Transverse colon (tissue), 4 donors: Measurements from ENCODE around the gene OAS3. TPM values are rescaled to one million over a fixed set of nuclear protein-coding genes. Genes with fewer than 3 reads are reported as not detected.

Source experiments
- DNase-seq: peaks from one replicate; pipeline ENCODE4 v3.0.0-alpha.2; 2019
- H3K27ac ChIP-seq, 4 donors: fragments of 200-600 bp; sonication (generic); 2 replicates each; pipeline ENCODE4 v1.5.1; 2016 to 2018; ENCODE audit warnings: inconsistent platforms in 4 of 4
- H3K27me3 ChIP-seq: fragments of 200-600 bp; sonication (generic); 2 replicates; pipeline ENCODE4 v1.5.1; 2017; ENCODE audit warnings: inconsistent platforms
- H3K36me3 ChIP-seq, 4 donors: fragments of 200-600 bp; sonication (generic); 2 replicates each; pipeline ENCODE4 v1.5.1; 2017 to 2019; ENCODE audit warnings: inconsistent platforms in 4 of 4
- H3K4me1 ChIP-seq, 4 donors: fragments of 200-600 bp; sonication (generic); 2 replicates each; pipeline ENCODE4 v1.5.1; 2017 to 2020; ENCODE audit warnings: inconsistent platforms in 4 of 4
- H3K4me3 ChIP-seq, 4 donors: fragments of 200-600 bp; sonication (generic); 1 replicate in 1 of 4; 2 replicates in 3 of 4; pipeline versions ENCODE4 v1.5.1 to v1.6.1; 2017 to 2019; ENCODE audit warnings: inconsistent platforms in 4 of 4
- H3K9me3 ChIP-seq, 2 donors: fragments of 200-600 bp; sonication (generic); 2 replicates each; pipeline ENCODE4 v1.5.1; 2017 to 2019; ENCODE audit warnings: inconsistent platforms in 2 of 2
- CTCF ChIP-seq, 5 experiments: fragments of 200-600 bp in 3 of 5; fragments of 450-650 bp in 2 of 5; sonication (generic) in 3 of 5; IDR thresholded peaks; 1 replicate in 2 of 5; 2 replicates in 3 of 5; pipeline ENCODE4 v1.5.1; 2016 to 2017; ENCODE audit warnings: antibody characterized with exemption in 5 of 5, inconsistent platforms in 3 of 5, mild to moderate bottlenecking in 2 of 5, moderate library complexity in 1 of 5
- EP300 ChIP-seq: sonication (generic); formaldehyde crosslinking; IDR thresholded peaks from one replicate; pipeline ENCODE4 v1.6.1; 2017; ENCODE audit warnings: antibody characterized with exemption, low read depth
- POLR2A ChIP-seq: fragments of 450-650 bp; IDR thresholded peaks from one replicate; pipeline ENCODE4 v1.6.1; 2016; ENCODE audit warnings: antibody characterized with exemption, mild to moderate bottlenecking, moderate library complexity
- POLR2AphosphoS5 ChIP-seq, 3 donors: sonication (generic); formaldehyde crosslinking; IDR thresholded peaks; one replicate each; pipeline ENCODE4 v1.6.1; 2016; ENCODE audit warnings: antibody characterized with exemption in 3 of 3
- WGBS, 2 donors: methylation state at CpG; one replicate each; pipeline ENCODE4 v1.1.5; 2018; ENCODE audit warnings: low coverage in 1 of 2; 5-methylcytosine and 5-hydroxymethylcytosine counted together
- in situ Hi-C, 4 donors: fragments of 200-750 bp; cut with MboI; loops; one replicate each; pipeline versions ENCODE4 v1.15.0 to v1.15.1; 2017; ENCODE audit warnings: low sequenced_read_pairs in 3 of 4, low pct_ligation_motif_present in 1 of 4, low pct_unique_long_range_greater_than_20kb in 1 of 4
- intact Hi-C: fragments of 100-400 bp; cut with DNase I; formaldehyde crosslinking; loops from one replicate; pipeline ENCODE4 v1.15.1; 2023; ENCODE audit warnings: low total_unique reads
- total RNA-seq, 4 donors: library from RNA; depleted of rRNA; stranded (reverse); fragments of >200 nt; gene quantifications; one replicate each; pipeline ENCODE4 v1.1.0, GENCODE V29; 2016

OAS3 gene
- total RNA-seq, 4 donors from 2014 or later: 6.2 to 17.6 (median 12.4) TPM

GRCh38 chr12:112977641-112978040 is 39.4 kb downstream of the OAS3 start:
- intact Hi-C loops: no loop called here

GRCh38 chr12:112978163-112979040 is 40.1 kb downstream of the OAS3 start, which contains the start of gene OAS2:
Gene OAS2, plus strand, starts transcription at chr12:112978519. Its CDS starts 90 bp downstream, at chr12:112978609.
- 34 to 80% methylated on average over 1 to 19 of the region's 19 CpGs for WGBS, 2 donors
- Histone ChIP-seq H3K27me3 (no peaks in the 10 kb centered on the region), H3K27ac (peak within 1 kb of the TSS; percentile 79 to 89 (median 83)), H3K4me1 (peaks cover 0 to 21% (median 3%) of the 10 kb centered on the region in 4 donors), H3K4me3 (peak within 1 kb of the TSS; percentile 32 to 46 (median 36)), H3K9me3 (no peaks in the 10 kb centered on the region), H3K36me3 (no peaks in the 10 kb centered on the region)
- in situ Hi-C loops (no loop called here), intact Hi-C loops (no loop called here)
- DNase-seq: peak; percentile 80
- no peak for TF ChIP-seq CTCF (IDR thresholded peaks at IDR 0.05)
- TF ChIP-seq POLR2AphosphoS5 (IDR thresholded peaks at IDR 0.05): peak; percentile 64 to 80 (median 78)
- TF ChIP-seq POLR2A: peak; percentile 73
- TF ChIP-seq EP300: no peak

More at GRCh38 chr12:112977641-112978040, 39.4 kb downstream of the OAS3 start:
- no peak for TF ChIP-seq POLR2A
- TF ChIP-seq EP300: no peak
- TF ChIP-seq POLR2AphosphoS5 (IDR thresholded peaks at IDR 0.05): no peak
- TF ChIP-seq CTCF (IDR thresholded peaks at IDR 0.05): no peak
- in situ Hi-C loops: no loop called here
- WGBS, 2 donors: 67 to 74% methylated on average over 1 to 8 of the region's 8 CpGs
- H3K27ac ChIP-seq: peak overlapping the region; percentile 79 to 89 (median 83)
- no peaks in the 10 kb centered on the region for H3K9me3 ChIP-seq
- H3K36me3 ChIP-seq: no peaks in the 10 kb centered on the region
- H3K4me1 ChIP-seq: peaks cover 0 to 21% (median 3%) of the 10 kb centered on the region in 4 donors
- no peak for DNase-seq
- no peaks in the 10 kb centered on the region for H3K27me3 ChIP-seq
- peak overlapping the region in 3 of 4 donors; percentile 32 to 46 (median 33) for H3K4me3 ChIP-seq

GRCh38 chr12:112979041-112979680 is 40.9 kb downstream of the OAS3 start:
- intact Hi-C loops: no loop called here
- Histone ChIP-seq H3K4me1 (peaks cover 0 to 21% (median 3%) of the 10 kb centered on the region in 4 donors), H3K36me3 (no peaks in the 10 kb centered on the region), H3K9me3 (no peaks in the 10 kb centered on the region), H3K27me3 (no peaks in the 10 kb centered on the region), H3K4me3 (peak overlapping the region in 3 of 4 donors; percentile 32 to 46 (median 33)), H3K27ac (peak overlapping the region; percentile 79 to 89 (median 83))
- 68 to 100% methylated on average over 2 to 6 of the region's 6 CpGs for WGBS, 2 donors
- TF ChIP-seq EP300 (no peak), POLR2AphosphoS5 (IDR thresholded peaks at IDR 0.05) (peak; percentile 38 to 42 (median 42)), POLR2A (peak; percentile 26), CTCF (IDR thresholded peaks at IDR 0.05) (no peak)
- DNase-seq: peak; percentile 48
- in situ Hi-C loops: no loop called here

GRCh38 chr12:112980491-112981158 is 42.4 kb downstream of the OAS3 start:
- H3K27me3 ChIP-seq: no peaks in the 10 kb centered on the region
- DNase-seq: no peak
- no peak overlapping the region for H3K4me3 ChIP-seq
- intact Hi-C loops (no loop called here), in situ Hi-C loops (no loop called here)
- TF ChIP-seq POLR2AphosphoS5 (IDR thresholded peaks at IDR 0.05) (no peak), CTCF (IDR thresholded peaks at IDR 0.05) (no peak), POLR2A (no peak), EP300 (no peak)
- H3K27ac ChIP-seq: no peak overlapping the region
- WGBS, 2 donors: 68 to 69% methylated on average over 4 of the region's 4 CpGs
- no peaks in the 10 kb centered on the region for H3K36me3 ChIP-seq
- H3K9me3 ChIP-seq: peaks cover 0 to 7% of the 10 kb centered on the region in 2 donors
- peaks cover 0 to 21% (median 3%) of the 10 kb centered on the region in 4 donors for H3K4me1 ChIP-seq
